ENCODE data around the gene CLDN25. TPM values are rescaled to one million over a fixed set of nuclear protein-coding genes. Genes with fewer than 3 reads are reported as not detected.
A peak's percentile ranks its signal among the peaks of the same experiment; 100 is the strongest.

Gene CLDN25
- total and polyA plus RNA-seq, 5 experiments from 2014 or later, result not detected

- Mint-ChIP-seq H3K4me1 (no peaks in the 10 kb centered on the region), H3K4me3 (no peak overlapping the region), H3K27ac (peak overlapping the region in 1 of 10 donors; percentile 48), H3K27me3 (no peaks in the 10 kb centered on the region), H3K9me3 (no peaks in the 10 kb centered on the region), H3K36me3 (peaks cover under 1 to 66% (median 41%) of the 10 kb centered on the region in 3 donors)
- DNase-seq (no peak), ATAC-seq (no peak)
- POLR2A ChIA-PET, result no interaction called here
These were observed 38.8 kb downstream of the CLDN25 start for GRCh38 chr11:113818426-113818825.

- ATAC-seq (no peak), DNase-seq (no peak)
- H3K4me3 Mint-ChIP-seq, result no peak overlapping the region
- H3K4me1 Mint-ChIP-seq, result peaks cover 0 to 10% (median 0%) of the 10 kb centered on the region in 4 donors
- POLR2A ChIA-PET, result no interaction called here
- no peaks in the 10 kb centered on the region for H3K27me3 Mint-ChIP-seq
- no peaks in the 10 kb centered on the region for H3K9me3 Mint-ChIP-seq
- peaks cover 16 to 77% (median 44%) of the 10 kb centered on the region in 3 donors for H3K36me3 Mint-ChIP-seq
- no peak overlapping the region for H3K27ac Mint-ChIP-seq
These were observed 47.9 kb downstream of the CLDN25 start for GRCh38 chr11:113827477-113827876.

- DNase-seq, result no peak
- Mint-ChIP-seq H3K9me3 (no peaks in the 10 kb centered on the region), H3K27me3 (no peaks in the 10 kb centered on the region), H3K27ac (no peak overlapping the region), H3K4me3 (no peak overlapping the region), H3K36me3 (peaks cover 16 to 77% (median 39%) of the 10 kb centered on the region in 3 donors), H3K4me1 (peaks cover 0 to 10% (median 0%) of the 10 kb centered on the region in 4 donors)
- no peak for ATAC-seq
- POLR2A ChIA-PET, result no interaction called here
These were observed 48.6 kb downstream of the CLDN25 start for GRCh38 chr11:113828191-113828590.

DNA sequence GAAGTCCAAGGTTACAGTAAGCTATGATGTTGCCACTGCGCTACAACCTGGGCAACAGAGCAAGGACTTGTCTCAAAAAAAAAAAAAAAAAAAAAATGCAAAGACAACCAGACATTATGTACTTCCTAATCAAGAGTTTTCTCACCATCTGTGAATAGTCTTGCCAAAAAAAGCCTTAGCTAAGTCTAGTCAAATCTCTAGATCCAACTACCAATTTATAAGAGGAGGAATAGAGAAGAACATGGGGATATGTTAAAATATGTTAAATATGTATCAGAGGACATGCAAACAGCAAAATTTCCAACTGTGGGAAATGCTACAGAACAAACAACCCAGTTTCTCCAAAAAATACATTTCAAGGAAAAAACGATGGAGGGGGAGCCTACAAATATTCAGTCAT is 50.2 kb downstream of the CLDN25 start:
- POLR2A ChIA-PET, result no interaction called here
- no peaks in the 10 kb centered on the region for H3K9me3 Mint-ChIP-seq
- no peaks in the 10 kb centered on the region for H3K27me3 Mint-ChIP-seq
- no peak overlapping the region for H3K4me3 Mint-ChIP-seq
- peaks cover 0 to 10% (median 0%) of the 10 kb centered on the region in 4 donors for H3K4me1 Mint-ChIP-seq
- DNase-seq, result no peak
- H3K27ac Mint-ChIP-seq, result no peak overlapping the region
- no peak for ATAC-seq
- H3K36me3 Mint-ChIP-seq, result peaks cover 10 to 70% (median 36%) of the 10 kb centered on the region in 3 donors

Other genes with a start within 250 kb of the CLDN25 start
- 1 to 10 TPM; 1.0 to 1.2 TPM for gene TMPRSS5, start 73.5 kb upstream of the CLDN25 start, total RNA-seq
- gene TMPRSS5, start 73.5 kb upstream of the CLDN25 start, polyA plus RNA-seq, result not detected
- 10 to 100 TPM in 1 of 2 experiments, 1 to 10 TPM in 1; 9.8 to 11.1 TPM for gene ZW10, start 6.1 kb upstream of the CLDN25 start, total RNA-seq
- gene ZW10, start 6.1 kb upstream of the CLDN25 start, polyA plus RNA-seq, result 10 to 100 TPM; 14.7 to 16.3 (median 15.6) TPM
- 10 to 100 TPM; 21.6 to 22.0 TPM for gene USP28, start 95.8 kb downstream of the CLDN25 start, total RNA-seq
- gene USP28, start 95.8 kb downstream of the CLDN25 start, polyA plus RNA-seq, result 10 to 100 TPM; 13.7 to 69.1 (median 23.8) TPM
- not detected for gene HTR3B, start 125.0 kb downstream of the CLDN25 start, total RNA-seq
- not detected for gene HTR3B, start 125.0 kb downstream of the CLDN25 start, polyA plus RNA-seq
- not detected for gene HTR3A, start 195.3 kb downstream of the CLDN25 start, total RNA-seq
- not detected for gene HTR3A, start 195.3 kb downstream of the CLDN25 start, polyA plus RNA-seq

All from naive thymus-derived CD8-positive, alpha-beta T cell (primary cell).